BLaER1 (cell line): ENCODE data around the gene ARVCF.

Experiments used
- H3K27ac ChIP-seq: shearing (Covaris generic); formaldehyde crosslinking; 2 replicates; pipeline ENCODE4 v1.8.1; 2022
- H3K27me3 ChIP-seq: shearing (Covaris generic); formaldehyde crosslinking; 2 replicates; pipeline ENCODE4 v1.8.1; 2022
- H3K36me3 ChIP-seq: shearing (Covaris generic); formaldehyde crosslinking; 2 replicates; pipeline ENCODE4 v1.8.1; 2022
- H3K4me1 ChIP-seq: shearing (Covaris generic); formaldehyde crosslinking; 2 replicates; pipeline ENCODE4 v1.8.1; 2022
- H3K4me2 ChIP-seq: shearing (Covaris generic); formaldehyde crosslinking; 2 replicates; pipeline ENCODE4 v1.8.1; 2022
- H3K4me3 ChIP-seq: shearing (Covaris generic); formaldehyde crosslinking; 2 replicates; pipeline ENCODE4 v1.8.1; 2022
- H3K9ac ChIP-seq: shearing (Covaris generic); formaldehyde crosslinking; 2 replicates; pipeline ENCODE4 v1.8.1; 2022
- H3K9me3 ChIP-seq: shearing (Covaris generic); formaldehyde crosslinking; 2 replicates; pipeline ENCODE4 v1.8.1; 2022
- H4K20me1 ChIP-seq: shearing (Covaris generic); formaldehyde crosslinking; 2 replicates; pipeline ENCODE4 v1.8.1; 2022
- Cebpa-rat ChIP-seq: shearing (Covaris generic); IDR thresholded peaks from 2 replicates; pipeline ENCODE4 v1.8.1; 2022

Gene ARVCF

DNA sequence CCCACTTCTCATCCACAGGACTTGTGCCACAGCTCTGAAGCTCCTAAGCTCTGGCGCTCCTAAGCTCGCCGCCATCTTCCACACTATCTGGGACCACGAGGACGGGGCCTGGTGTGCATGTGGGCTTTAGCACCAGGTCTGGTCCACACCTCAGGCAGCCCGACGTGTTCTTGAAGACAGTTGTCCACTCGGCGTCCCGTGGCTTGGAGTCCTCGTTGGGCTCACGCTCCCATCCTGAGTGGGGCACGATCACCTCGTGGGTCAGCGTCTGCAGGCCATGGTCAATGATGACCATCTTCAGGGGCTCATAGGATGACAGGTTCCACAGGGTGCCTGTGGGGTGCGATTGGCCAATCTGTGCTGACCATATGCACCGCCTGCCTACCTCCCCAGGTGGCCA is 37.9 kb downstream of the ARVCF start:
- no peak overlapping the region for H3K27ac ChIP-seq
- H3K4me3 ChIP-seq, result no peak overlapping the region
- H3K9me3 ChIP-seq, result no peaks in the 10 kb centered on the region
- no peak overlapping the region for H3K4me2 ChIP-seq
- TF ChIP-seq Cebpa-rat, result no peak
- no peaks in the 10 kb centered on the region for H3K27me3 ChIP-seq
- H3K4me1 ChIP-seq, result peaks cover 44% of the 10 kb centered on the region
- H4K20me1 ChIP-seq, result peaks cover 27% of the 10 kb centered on the region
- H3K36me3 ChIP-seq, result peaks cover 58% of the 10 kb centered on the region
- no peak overlapping the region for H3K9ac ChIP-seq

DNA sequence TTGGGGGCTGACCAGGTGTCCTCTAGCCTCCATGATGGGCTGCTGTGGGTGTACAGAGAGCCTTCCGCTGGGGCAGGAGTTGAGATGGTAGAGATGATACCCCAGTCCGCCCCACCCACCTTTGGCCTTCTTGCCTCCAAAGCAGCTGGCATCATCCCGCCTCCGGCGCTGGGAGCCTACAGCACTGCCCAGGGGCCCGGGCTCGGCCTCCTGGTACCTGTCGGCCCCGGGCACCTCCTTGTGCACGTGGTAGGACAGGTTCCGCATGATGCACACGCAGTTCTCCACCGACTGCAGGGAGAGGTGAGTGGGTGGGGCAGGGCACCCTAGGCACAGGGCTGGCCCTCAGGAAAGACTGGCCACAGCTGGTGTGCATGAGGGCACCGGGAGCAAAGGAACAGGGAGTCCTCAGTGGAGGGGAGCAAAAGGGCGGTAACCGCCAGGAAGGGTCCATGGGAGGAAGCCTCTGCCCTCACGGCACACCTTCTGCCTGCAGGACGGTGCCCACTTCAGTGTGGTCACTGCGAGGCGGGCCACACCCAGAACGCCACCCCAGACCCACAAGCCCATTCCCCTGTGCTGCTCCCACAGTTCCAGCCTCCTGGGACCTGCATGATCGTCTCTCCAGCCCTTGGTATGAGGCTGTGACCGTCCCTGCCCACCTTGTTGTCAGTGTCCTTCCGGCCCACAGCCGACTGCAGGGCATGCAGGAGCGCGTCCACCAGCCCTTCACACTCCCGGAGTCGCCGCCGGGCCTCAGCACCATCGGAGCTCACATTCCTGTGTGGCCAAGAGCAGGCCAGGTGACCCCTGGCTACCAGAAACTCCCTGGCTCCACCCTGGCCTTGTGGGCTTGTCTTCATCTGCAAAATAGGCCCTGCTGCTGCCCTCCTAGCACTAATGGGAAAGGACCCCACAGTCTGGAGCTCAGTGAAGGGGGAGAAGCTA is 39.1 kb downstream of the ARVCF start:
- peaks cover 38% of the 10 kb centered on the region for H3K4me1 ChIP-seq
- H3K27me3 ChIP-seq, result no peaks in the 10 kb centered on the region
- TF ChIP-seq Cebpa-rat, result no peak
- peaks cover 16% of the 10 kb centered on the region for H4K20me1 ChIP-seq
- H3K4me3 ChIP-seq, result no peak overlapping the region
- H3K9ac ChIP-seq, result no peak overlapping the region
- H3K9me3 ChIP-seq, result no peaks in the 10 kb centered on the region
- no peak overlapping the region for H3K4me2 ChIP-seq
- peak overlapping the region; percentile 74; the same call in 1 of the 2 replicates for H3K27ac ChIP-seq
- H3K36me3 ChIP-seq, result peaks cover 69% of the 10 kb centered on the region

DNA sequence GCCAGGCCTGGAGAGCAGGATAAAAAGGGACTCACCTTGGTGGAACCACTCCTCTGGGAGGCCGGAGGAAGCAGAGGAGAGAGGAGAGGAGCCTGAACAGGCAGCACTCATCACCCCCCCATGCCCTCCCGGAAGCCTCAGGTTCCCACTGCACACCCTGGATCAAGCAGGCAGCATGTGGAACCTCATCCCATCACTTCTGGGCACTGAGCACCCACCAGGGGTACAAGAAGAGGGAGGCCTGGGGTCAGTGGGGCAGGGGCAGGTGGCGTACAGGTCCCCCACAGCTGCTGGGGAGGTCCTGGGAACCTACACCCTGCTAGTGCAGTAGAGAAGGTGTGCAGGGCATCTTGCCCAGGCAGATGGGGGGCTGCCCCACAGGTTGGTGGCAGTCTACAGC is 40.0 kb downstream of the ARVCF start:
- Histone ChIP-seq H3K9me3 (no peaks in the 10 kb centered on the region), H3K4me3 (no peak overlapping the region), H3K9ac (no peak overlapping the region), H3K4me2 (no peak overlapping the region), H3K36me3 (peaks cover 70% of the 10 kb centered on the region), H3K27me3 (no peaks in the 10 kb centered on the region), H4K20me1 (peaks cover 10% of the 10 kb centered on the region; the same call in 1 of the 2 replicates), H3K4me1 (peaks cover 36% of the 10 kb centered on the region), H3K27ac (peak overlapping the region; percentile 74)
- no peak for TF ChIP-seq Cebpa-rat

DNA sequence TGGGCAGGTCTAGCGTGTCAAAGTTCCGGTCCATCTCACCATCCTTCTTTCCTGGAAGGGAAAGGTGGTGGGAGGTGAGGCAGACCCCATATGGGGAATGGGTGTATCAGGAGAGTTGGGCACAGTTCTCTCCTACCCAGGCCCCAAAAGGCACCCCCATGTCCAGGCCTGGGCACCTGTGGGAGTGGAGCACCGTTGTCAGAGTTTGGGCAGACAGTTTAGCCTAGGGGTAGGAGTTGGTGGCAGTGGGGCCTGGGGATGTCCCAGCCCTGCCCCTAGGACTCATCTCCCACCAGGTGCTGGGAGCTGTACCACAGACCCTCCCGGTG is 41.0 kb downstream of the ARVCF start:
- peaks cover 70% of the 10 kb centered on the region for H3K36me3 ChIP-seq
- peaks cover 20% of the 10 kb centered on the region for H4K20me1 ChIP-seq
- peaks cover 46% of the 10 kb centered on the region for H3K4me1 ChIP-seq
- peak overlapping the region; percentile 64 for H3K9ac ChIP-seq
- TF ChIP-seq Cebpa-rat, result no peak
- no peaks in the 10 kb centered on the region for H3K27me3 ChIP-seq
- no peak overlapping the region for H3K4me3 ChIP-seq
- peak overlapping the region; percentile 79 for H3K4me2 ChIP-seq
- no peaks in the 10 kb centered on the region for H3K9me3 ChIP-seq
- peak overlapping the region; percentile 74 for H3K27ac ChIP-seq

DNA sequence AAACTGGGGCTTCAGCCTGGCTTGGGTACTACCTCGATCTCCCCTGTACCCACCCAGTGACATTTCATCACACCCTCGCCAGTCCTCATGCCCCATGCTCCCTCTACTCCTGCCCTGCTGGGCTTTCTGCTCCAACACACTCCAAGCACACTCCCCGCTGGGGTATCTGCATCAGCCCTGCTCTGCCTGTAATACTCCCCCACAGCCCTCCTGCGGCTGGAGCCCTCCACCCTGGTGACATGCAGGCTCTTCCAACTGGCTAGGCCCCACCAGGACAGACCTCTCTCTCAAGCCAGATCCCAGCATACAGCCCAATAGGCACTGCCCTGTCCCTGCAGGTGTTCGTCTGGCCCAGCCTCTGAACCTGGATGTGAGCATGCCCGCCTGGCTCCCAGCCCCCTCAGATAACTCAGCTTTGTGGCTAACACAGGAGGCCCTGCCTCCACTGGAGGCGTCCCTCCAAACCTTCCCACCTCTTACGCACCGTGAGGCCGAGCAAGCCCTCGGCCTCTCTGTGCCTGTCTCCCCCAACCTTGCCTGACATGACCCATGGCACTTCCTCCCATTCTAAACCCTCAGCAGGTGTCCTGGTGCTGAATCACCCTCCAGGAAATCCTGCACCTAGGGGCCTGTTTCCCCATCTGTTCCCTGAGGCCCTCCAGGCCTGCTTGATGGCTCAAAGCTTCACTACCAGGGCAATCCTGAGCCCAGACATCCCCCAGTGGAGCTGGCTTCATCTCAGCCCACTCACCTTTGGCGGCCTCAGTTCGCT is 41.5 kb downstream of the ARVCF start:
- H3K27me3 ChIP-seq, result no peaks in the 10 kb centered on the region
- H3K36me3 ChIP-seq, result peaks cover 67% of the 10 kb centered on the region
- H3K4me2 ChIP-seq, result peak overlapping the region; percentile 79
- TF ChIP-seq Cebpa-rat, result no peak
- peak overlapping the region; percentile 64 for H3K9ac ChIP-seq
- peak overlapping the region; percentile 74 for H3K27ac ChIP-seq
- H3K9me3 ChIP-seq, result no peaks in the 10 kb centered on the region
- H3K4me1 ChIP-seq, result peaks cover 47% of the 10 kb centered on the region
- no peak overlapping the region; the same call in 1 of the 2 replicates for H3K4me3 ChIP-seq
- peaks cover 24% of the 10 kb centered on the region for H4K20me1 ChIP-seq

DNA sequence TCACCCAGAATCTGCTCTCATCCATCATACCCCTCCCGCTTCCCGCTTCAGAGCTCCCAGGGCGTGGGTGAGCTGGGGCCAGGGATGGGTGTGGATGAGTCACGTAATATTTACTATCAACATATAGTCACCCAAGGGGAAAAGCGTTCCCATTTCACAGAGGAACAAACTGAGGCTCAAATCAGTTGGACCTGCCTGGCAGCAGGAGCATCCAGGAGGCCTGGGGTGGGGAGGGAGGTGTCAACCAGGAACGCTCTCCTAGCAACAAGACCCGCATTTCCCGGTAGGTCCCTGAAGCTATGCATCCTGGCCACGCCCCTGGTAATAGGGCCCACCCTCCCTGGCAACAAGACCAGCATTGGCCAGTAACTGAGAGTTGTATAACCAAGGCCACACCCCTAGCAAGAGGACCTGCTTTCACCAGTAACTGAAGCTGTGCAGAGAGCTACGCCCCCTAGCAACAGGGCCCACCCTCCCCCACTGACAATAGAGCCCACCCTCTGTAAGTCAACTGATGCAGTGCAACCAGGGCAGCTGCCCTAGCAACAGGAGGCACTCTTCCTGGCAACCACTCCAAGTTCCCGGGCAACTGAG is 42.3 kb downstream of the ARVCF start:
- Histone ChIP-seq H3K36me3 (peaks cover 66% of the 10 kb centered on the region), H3K27ac (peak overlapping the region; percentile 74), H3K4me1 (peaks cover 47% of the 10 kb centered on the region), H3K9ac (no peak overlapping the region), H3K27me3 (no peaks in the 10 kb centered on the region), H4K20me1 (peaks cover 31% of the 10 kb centered on the region), H3K4me2 (peak overlapping the region; percentile 79), H3K4me3 (no peak overlapping the region), H3K9me3 (no peaks in the 10 kb centered on the region)
- no peak for TF ChIP-seq Cebpa-rat

DNA sequence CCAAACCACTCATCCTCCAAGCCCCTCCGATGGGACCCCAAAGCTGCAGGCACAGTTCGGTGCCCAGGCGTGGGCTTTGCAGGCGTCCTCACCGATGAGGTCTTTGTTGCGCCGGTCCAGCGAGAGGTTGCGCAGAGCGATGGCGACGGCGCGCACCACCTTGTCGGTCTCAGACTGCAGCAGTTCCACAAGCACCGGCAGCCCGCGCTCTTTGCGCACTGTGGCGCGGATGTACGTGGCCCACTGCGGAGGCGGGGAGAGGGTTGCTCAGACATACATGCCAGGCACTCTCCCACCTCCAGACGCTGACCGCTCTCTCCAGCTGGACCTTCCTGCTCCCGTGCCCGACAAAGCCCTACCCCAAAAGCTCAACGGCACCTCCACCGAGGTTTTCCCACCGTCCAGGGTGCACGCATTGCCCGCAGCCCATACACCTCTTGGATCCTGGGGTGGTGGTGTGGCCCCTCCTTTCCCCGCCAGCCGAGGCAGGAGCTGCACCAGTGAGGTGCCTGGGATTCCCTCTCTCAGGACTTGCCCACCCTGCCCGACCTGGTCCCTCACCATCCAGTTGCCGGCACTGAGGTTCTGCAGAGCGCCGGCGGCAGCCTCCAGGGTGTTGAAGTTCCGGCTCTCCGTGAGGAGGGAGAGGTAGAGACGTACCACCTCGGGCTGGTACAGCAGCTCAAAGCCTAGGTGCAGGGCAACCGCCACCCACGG is 42.9 kb downstream of the ARVCF start:
- H3K27ac ChIP-seq, result 0 out of 2 replicates have a peak overlapping the region, but pooled peaks have one; percentile 6
- H3K27me3 ChIP-seq, result no peaks in the 10 kb centered on the region
- H3K36me3 ChIP-seq, result peaks cover 66% of the 10 kb centered on the region
- no peak for TF ChIP-seq Cebpa-rat
- no peaks in the 10 kb centered on the region for H3K9me3 ChIP-seq
- peak overlapping the region; percentile 79 for H3K4me2 ChIP-seq
- H4K20me1 ChIP-seq, result peaks cover 37% of the 10 kb centered on the region
- H3K9ac ChIP-seq, result no peak overlapping the region
- H3K4me1 ChIP-seq, result peaks cover 47% of the 10 kb centered on the region
- no peak overlapping the region for H3K4me3 ChIP-seq

DNA sequence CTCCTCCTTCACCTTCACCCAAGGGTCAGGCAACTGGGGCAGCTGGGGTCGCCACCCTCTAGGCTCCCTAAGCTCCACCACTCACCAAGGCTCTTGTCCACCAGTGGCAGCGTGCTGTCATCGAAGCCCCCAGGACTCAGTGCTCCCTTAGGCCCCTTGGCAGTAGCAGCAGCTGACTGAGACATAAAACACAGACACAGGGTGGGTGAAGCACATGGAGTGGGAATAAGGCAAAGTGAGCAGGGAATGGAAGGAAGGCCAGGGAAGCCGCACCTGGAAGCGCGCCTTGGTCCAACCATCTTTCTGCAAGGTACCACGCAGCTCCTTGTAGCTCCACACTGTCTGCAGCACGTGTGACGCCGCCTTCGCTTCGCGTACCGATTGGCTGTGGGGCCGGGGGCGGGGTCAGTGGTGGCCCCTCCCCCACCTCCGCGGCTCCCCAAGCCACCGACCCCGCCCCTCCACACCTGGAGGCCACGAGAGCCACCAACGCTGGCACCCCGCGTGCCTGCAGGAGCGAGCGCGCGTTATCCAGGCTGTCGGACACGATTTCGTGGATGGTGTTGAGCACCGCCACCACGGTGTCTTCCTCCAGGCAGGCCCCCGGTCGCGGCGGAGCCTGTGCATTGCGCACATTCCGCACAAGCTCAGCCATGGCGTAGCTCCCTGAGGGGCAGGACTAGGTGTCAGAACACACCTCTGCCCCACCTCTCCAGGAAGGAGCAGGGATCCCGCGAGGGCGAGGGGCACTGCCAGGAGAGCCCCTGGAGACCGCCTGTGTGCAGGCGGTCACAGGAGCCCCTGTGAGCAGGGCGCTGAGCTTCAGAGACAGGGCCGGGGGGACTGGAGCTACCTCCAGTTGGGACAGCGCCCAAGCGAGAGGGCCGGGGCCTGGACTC is 43.7 kb downstream of the ARVCF start:
- no peak for TF ChIP-seq Cebpa-rat
- no peak overlapping the region for H3K9ac ChIP-seq
- H3K27ac ChIP-seq, result 0 out of 2 replicates have a peak overlapping the region, but pooled peaks have one; percentile 6
- no peaks in the 10 kb centered on the region for H3K9me3 ChIP-seq
- H4K20me1 ChIP-seq, result peaks cover 45% of the 10 kb centered on the region
- H3K27me3 ChIP-seq, result no peaks in the 10 kb centered on the region
- H3K4me2 ChIP-seq, result no peak overlapping the region
- H3K4me1 ChIP-seq, result peaks cover 47% of the 10 kb centered on the region
- no peak overlapping the region for H3K4me3 ChIP-seq
- H3K36me3 ChIP-seq, result peaks cover 66% of the 10 kb centered on the region
